Retina (tissue), 1 donor: ENCODE data around the gene RNU7-1.
A peak's percentile ranks its signal among the peaks of the same experiment; 100 is the strongest.
"Not testable (repeated sequence)": the region's sequence is repeated elsewhere in the genome, so short reads cannot be mapped to it uniquely, and the experiment has no call there.

ENCODE experiments used
- DNase-seq: peaks from one replicate; pipeline ENCODE4 v3.0.0-alpha.2; 2016

The RNU7-1 gene

GRCh38 chr12:6943722-6944380 lies at the start of gene RNU7-1, which contains the start of gene C12orf57:
TSS of gene RNU7-1 (plus strand) at chr12:6943816.
TSS of gene C12orf57 (plus strand) at chr12:6944022. CDS start at chr12:6944122, 100 bp downstream.
- peak; percentile 95 for DNase-seq

- DNase-seq, result no peak
These were observed 49.3 kb upstream of the RNU7-1 start for GRCh38 chr12:6894321-6894720.

GRCh38 chr12:6896846-6897435 lies 46.7 kb upstream of the RNU7-1 start:
- no peak for DNase-seq

- DNase-seq, result no peak
These were observed 44.2 kb upstream of the RNU7-1 start for GRCh38 chr12:6899427-6899826.

GRCh38 chr12:6899837-6900519 lies 43.6 kb upstream of the RNU7-1 start:
- no peak for DNase-seq

- DNase-seq, result no peak
These were observed 41.2 kb upstream of the RNU7-1 start for GRCh38 chr12:6902448-6902847.

GRCh38 chr12:6903722-6904121 lies 39.9 kb upstream of the RNU7-1 start:
- DNase-seq, result no peak

GRCh38 chr12:6904280-6905276 lies 39.0 kb upstream of the RNU7-1 start, which contains the start of gene LRRC23:
TSS of gene LRRC23 (plus strand) at chr12:6904822. CDS start at chr12:6905634, 812 bp downstream.
- DNase-seq, result peak; percentile 98

- DNase-seq, result no peak
These were observed 38.1 kb upstream of the RNU7-1 start for GRCh38 chr12:6905414-6906040.

GRCh38 chr12:6908141-6908540 lies 35.5 kb upstream of the RNU7-1 start:
- not testable (repeated sequence) for DNase-seq

GRCh38 chr12:6909421-6910145 lies 34.0 kb upstream of the RNU7-1 start:
- no peak for DNase-seq

- no peak for DNase-seq
These were observed 31.3 kb upstream of the RNU7-1 start for GRCh38 chr12:6912164-6912935.

GRCh38 chr12:6914246-6914946 lies 29.2 kb upstream of the RNU7-1 start, which contains the start of gene ENO2:
TSS of gene ENO2 (plus strand) at chr12:6914580. CDS start at chr12:6915833, 1,253 bp downstream.
- DNase-seq, result peak; percentile 80

- peak; percentile 69 for DNase-seq
These were observed 28.4 kb upstream of the RNU7-1 start for GRCh38 chr12:6914947-6915788.

GRCh38 chr12:6915789-6916285 lies 27.8 kb upstream of the RNU7-1 start:
- no peak for DNase-seq

- no peak for DNase-seq
These were observed 27.0 kb upstream of the RNU7-1 start for GRCh38 chr12:6916426-6917200.

- no peak for DNase-seq
These were observed 26.0 kb upstream of the RNU7-1 start for GRCh38 chr12:6917491-6918231.
